HG03108 (cell line): Measurements from ENCODE around the gene CNBP.

Experiments
- ATAC-seq: cut with Tn5 transposase; IDR thresholded peaks from one replicate; pipeline ENCODE4 v1.9.1; 2021; ENCODE audit warnings: moderate library complexity; ENCODE audit not compliant: unreplicated experiment

Gene CNBP

GRCh38 chr3:129132097-129132866, 51.4 kb downstream of the CNBP start:
- ATAC-seq: no peak

GRCh38 chr3:129131465-129132088, 52.1 kb downstream of the CNBP start:
- ATAC-seq: no peak

- ATAC-seq: no peak
These were observed 53.3 kb downstream of the CNBP start for GRCh38 chr3:129130291-129130813.

- ATAC-seq: no peak
These were observed 55.1 kb downstream of the CNBP start for GRCh38 chr3:129128357-129129155.

- no peak for ATAC-seq
These were observed 56.9 kb downstream of the CNBP start for GRCh38 chr3:129126726-129127280.

- ATAC-seq: no peak
These were observed 60.2 kb downstream of the CNBP start for GRCh38 chr3:129123314-129124060.

GRCh38 chr3:129122412-129123011, 61.2 kb downstream of the CNBP start:
- no peak for ATAC-seq

- ATAC-seq: peak; percentile 32
These were observed 61.8 kb downstream of the CNBP start, which contains the start of gene RAB43 for GRCh38 chr3:129121792-129122411. Gene RAB43 (minus strand): TSS chr3:129121804. CDS start chr3:129121489, 315 bp downstream.

GRCh38 chr3:129121016-129121791, 62.5 kb downstream of the CNBP start:
- no peak for ATAC-seq

- ATAC-seq: peak; percentile 74
These were observed 63.3 kb downstream of the CNBP start for GRCh38 chr3:129120254-129121004.

GRCh38 chr3:129119365-129120100, 64.2 kb downstream of the CNBP start:
- no peak for ATAC-seq

- no peak for ATAC-seq
These were observed 65.0 kb downstream of the CNBP start for GRCh38 chr3:129118745-129119144.
